Activated CD4-positive, alpha-beta T cell treated with anti-CD3 and anti-CD28 coated beads, Interleukin-2, amount 10 ng/mL, durations not matched to agents 7 days and 5 days (primary cell): ENCODE measurements around the gene ADAMTS6. TPM values are rescaled to one million over a fixed set of nuclear protein-coding genes. Genes with fewer than 3 reads are reported as not detected.

Experiments used
- CTCF ChIA-PET: fragments of 350-600 bp; sonication (Branson Sonifier 250); formaldehyde crosslinking; loops from one replicate; lab custom pipeline; 2021; ENCODE audit warnings: antibody characterized with exemption; lab: Charles Lee
- POLR2A ChIA-PET: fragments of 350-600 bp; sonication (Branson Sonifier 250); formaldehyde crosslinking; loops from one replicate; lab custom pipeline; 2021; ENCODE audit warnings: antibody characterized with exemption; lab: Charles Lee
- DNase-seq: peaks from one replicate; pipeline ENCODE4 v3.0.0-alpha.2; 2020
- H3K27ac Mint-ChIP-seq: one replicate; pipeline ENCODE4 v1.8.0; 2021; ENCODE audit warnings: mild to moderate bottlenecking, moderate library complexity, mixed read lengths
- H3K27me3 Mint-ChIP-seq: one replicate; pipeline ENCODE4 v1.8.0; 2021; ENCODE audit warnings: mixed read lengths
- H3K36me3 Mint-ChIP-seq: one replicate; pipeline ENCODE4 v1.8.0; 2021; ENCODE audit warnings: low read depth, mixed read lengths
- H3K4me1 Mint-ChIP-seq: one replicate; pipeline ENCODE4 v1.8.0; 2021; ENCODE audit warnings: mixed read lengths
- H3K4me3 Mint-ChIP-seq: one replicate; pipeline ENCODE4 v1.8.0; 2021; ENCODE audit warnings: mild to moderate bottlenecking, moderate library complexity, mixed read lengths
- H3K9me3 Mint-ChIP-seq: one replicate; pipeline ENCODE4 v1.8.0; 2021; ENCODE audit warnings: mixed read lengths
- total RNA-seq, 2 experiments: library from RNA; stranded (reverse); gene quantifications; one replicate each; pipeline ENCODE4 v1.2.3, GENCODE V29; 2021

Gene ADAMTS6
- total RNA-seq, 2 experiments from 2014 or later: 2.8 to 2.9 TPM

DNA sequence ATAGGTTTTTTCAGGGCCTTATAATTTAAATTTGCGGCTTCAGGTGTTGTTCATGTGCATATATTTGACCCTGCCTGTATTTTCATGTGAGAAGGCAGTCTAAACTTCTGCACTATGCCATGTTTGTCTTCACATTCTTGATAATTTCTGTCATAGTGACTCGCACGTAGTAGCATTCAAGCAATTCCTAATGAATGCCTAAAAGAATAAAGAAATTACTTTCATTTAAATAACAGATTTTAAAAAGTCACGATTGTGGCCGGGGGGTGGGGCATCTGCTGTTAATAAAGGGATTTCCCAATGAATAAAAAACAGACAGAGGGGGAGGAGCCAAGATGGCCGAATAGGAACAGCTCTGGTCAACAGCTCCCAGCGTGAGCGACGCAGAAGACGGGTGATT lies 318.0 kb downstream of the ADAMTS6 start:
- CTCF ChIA-PET: no interaction called here
- Mint-ChIP-seq H3K27me3 (peaks cover 6% of the 10 kb centered on the region), H3K9me3 (no peaks in the 10 kb centered on the region), H3K36me3 (no peaks in the 10 kb centered on the region), H3K4me3 (no peak overlapping the region), H3K4me1 (no peaks in the 10 kb centered on the region), H3K27ac (no peak overlapping the region)
- POLR2A ChIA-PET: no interaction called here
- DNase-seq: no peak

DNA sequence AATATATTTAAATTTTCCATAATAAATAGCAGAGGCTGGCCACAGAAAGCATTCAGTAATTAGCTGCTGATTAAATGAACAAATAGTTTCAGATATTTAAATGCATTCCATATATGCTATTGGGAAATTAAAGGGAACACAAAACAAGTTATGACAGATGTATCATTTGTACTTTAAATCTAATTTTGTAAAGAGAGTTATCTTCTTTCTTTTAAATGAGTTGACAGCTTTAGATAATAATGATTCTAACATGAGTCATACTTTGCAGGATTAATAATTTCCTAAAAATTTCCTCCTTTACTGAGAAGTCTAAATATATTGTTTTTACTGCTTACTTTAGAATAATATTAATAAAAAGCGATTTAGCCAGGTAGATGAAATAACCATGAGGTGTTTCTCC lies 320.1 kb downstream of the ADAMTS6 start:
- peaks cover 9% of the 10 kb centered on the region for H3K27me3 Mint-ChIP-seq
- ChIA-PET CTCF (no interaction called here), POLR2A (no interaction called here)
- no peaks in the 10 kb centered on the region for H3K4me1 Mint-ChIP-seq
- H3K27ac Mint-ChIP-seq: no peak overlapping the region
- H3K9me3 Mint-ChIP-seq: no peaks in the 10 kb centered on the region
- no peak for DNase-seq
- no peak overlapping the region for H3K4me3 Mint-ChIP-seq
- H3K36me3 Mint-ChIP-seq: no peaks in the 10 kb centered on the region

DNA sequence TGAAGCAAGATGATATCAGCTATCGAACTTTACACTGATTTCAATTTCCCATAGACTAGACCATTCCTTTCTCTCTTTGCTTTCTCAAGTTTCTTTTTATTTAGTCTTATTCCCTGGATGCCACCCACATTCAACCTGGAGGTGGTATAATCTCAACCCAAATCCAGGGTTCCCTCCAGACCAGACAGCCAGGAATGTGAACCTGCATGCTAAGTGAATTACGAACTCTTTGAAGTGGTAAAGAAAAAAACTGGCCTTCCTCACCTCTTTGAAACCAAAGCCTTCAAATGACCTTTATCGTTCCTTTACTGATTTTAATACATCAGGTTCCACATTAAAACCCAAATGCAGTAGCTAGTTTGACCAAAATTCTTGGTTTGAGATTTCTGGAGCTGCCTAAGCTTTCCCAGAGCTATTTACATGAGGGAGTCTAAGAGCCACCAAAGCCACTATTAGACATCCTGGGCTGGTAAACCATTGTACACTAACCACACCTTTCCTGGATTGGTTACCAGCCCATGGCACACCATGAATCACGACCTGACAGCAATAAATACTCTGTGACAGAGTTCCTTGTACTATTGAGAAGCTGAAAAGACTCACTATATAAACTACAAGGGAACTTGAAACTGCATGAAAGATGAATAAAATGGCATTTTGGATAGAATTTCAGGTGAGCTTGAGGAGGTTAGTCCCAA lies 323.7 kb downstream of the ADAMTS6 start:
- no peaks in the 10 kb centered on the region for H3K4me1 Mint-ChIP-seq

DNA sequence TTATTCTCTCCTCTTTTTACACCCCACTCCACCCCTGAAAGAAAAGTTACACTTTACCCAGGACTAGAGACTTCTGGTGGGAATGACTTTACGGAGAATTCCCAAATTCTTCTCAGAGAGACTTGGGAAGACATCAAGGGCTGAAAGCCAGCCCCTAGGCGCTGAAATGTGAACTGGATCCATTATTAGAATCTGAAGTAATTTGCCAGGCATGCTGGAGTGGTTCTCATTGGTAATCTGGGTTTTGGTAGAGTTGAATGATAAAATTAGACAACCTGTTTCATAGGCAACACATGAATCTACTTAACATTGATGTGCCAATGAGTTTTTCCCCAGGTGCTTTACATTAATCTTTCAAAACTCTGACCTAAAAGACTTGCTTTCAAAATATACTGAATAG lies 324.8 kb downstream of the ADAMTS6 start:
- no peak for DNase-seq
- Mint-ChIP-seq H3K36me3 (no peaks in the 10 kb centered on the region), H3K4me3 (no peak overlapping the region), H3K27ac (no peak overlapping the region), H3K4me1 (no peaks in the 10 kb centered on the region), H3K9me3 (no peaks in the 10 kb centered on the region), H3K27me3 (peaks cover 9% of the 10 kb centered on the region)
- ChIA-PET CTCF (no interaction called here), POLR2A (no interaction called here)

More for the DNA sequence above, 323.7 kb downstream of the ADAMTS6 start:
- no peaks in the 10 kb centered on the region for H3K9me3 Mint-ChIP-seq
- ChIA-PET CTCF (no interaction called here), POLR2A (no interaction called here)
- peaks cover 9% of the 10 kb centered on the region for H3K27me3 Mint-ChIP-seq
- DNase-seq: no peak
- H3K36me3 Mint-ChIP-seq: no peaks in the 10 kb centered on the region
- H3K27ac Mint-ChIP-seq: no peak overlapping the region
- no peak overlapping the region for H3K4me3 Mint-ChIP-seq

DNA sequence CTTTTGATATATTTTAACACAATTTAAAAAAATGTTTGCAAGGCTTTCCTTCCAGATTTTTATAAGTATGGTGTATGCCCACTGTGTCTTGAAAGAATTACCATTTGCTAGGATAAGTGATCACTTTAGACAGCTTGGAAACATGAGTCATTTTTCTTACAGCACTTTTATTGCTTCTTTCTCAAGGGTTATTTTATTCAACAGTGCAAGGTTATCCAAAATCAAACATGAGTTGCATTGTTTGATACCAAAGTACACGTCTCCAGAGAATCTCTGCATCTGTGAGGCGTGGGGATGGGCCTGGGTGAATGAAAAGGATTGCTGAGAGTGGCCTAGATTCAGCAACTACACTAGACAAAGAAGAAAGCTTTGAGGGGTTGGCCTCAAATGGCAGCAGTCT lies 329.6 kb downstream of the ADAMTS6 start:
- Mint-ChIP-seq H3K27ac (no peak overlapping the region), H3K4me3 (no peak overlapping the region), H3K9me3 (no peaks in the 10 kb centered on the region), H3K27me3 (no peaks in the 10 kb centered on the region), H3K36me3 (no peaks in the 10 kb centered on the region), H3K4me1 (no peaks in the 10 kb centered on the region)
- POLR2A ChIA-PET: no interaction called here
- CTCF ChIA-PET: no interaction called here
- DNase-seq: no peak

DNA sequence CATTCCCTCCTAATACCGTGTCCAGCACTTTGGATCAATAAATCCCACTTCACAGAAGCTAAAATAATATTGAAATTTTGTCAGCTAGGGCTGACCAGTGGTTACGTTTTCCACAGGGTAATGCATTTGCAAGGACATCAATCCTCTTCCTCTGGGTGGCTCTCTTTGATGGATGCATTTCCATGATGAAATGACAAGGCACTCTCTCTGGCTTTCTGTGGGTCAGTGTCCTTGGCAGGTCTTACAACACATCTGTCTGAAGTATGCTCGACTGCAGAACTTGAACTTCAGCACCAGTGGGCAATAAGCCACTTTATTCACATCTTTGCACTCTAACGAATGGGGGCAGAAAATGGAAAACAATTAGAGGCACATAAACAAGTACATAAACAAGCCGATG lies 330.1 kb downstream of the ADAMTS6 start:
- H3K36me3 Mint-ChIP-seq: no peaks in the 10 kb centered on the region
- no peak overlapping the region for H3K27ac Mint-ChIP-seq
- no peaks in the 10 kb centered on the region for H3K9me3 Mint-ChIP-seq
- POLR2A ChIA-PET: no interaction called here
- H3K4me3 Mint-ChIP-seq: no peak overlapping the region
- H3K27me3 Mint-ChIP-seq: no peaks in the 10 kb centered on the region
- H3K4me1 Mint-ChIP-seq: no peaks in the 10 kb centered on the region
- CTCF ChIA-PET: no interaction called here
- no peak for DNase-seq

DNA sequence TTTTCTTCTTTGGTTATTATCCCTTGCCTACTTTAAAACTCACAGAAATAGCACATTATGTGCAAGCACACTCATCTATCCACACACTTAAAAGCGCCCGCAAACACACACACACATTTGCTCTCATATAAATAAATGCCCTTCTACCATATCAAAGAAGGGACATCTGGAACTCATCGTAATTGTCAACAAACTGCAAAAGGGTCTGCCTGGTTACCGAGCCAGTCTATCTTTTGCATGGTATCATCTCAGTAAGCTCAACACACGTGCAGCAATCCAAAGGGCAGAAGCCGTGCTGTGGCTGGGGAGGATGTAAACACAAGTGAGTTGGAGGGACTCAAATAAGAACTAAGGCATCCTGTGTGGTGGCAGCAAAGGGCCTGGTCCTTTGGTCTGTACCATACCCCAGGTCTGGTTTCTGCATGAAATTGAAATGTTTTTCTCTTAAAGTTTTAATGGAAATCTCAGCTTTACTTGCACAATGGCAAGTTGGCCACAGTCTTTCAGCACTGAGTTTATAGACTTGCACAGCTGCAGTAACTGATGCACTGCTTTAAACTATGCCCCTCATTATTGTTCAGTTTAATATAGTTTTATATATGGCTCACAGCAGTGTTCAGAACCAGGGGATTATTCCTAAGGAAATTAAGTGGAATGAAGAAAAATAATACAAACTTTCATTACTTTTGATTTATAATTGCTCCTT lies 331.0 kb downstream of the ADAMTS6 start:
- H3K27ac Mint-ChIP-seq: no peak overlapping the region
- ChIA-PET CTCF (interaction anchor here (0.7 kb wide), 1 partner anchor 32 kb away, joined by 3 read pairs; no protein-coding TSS in a partner anchor), POLR2A (no interaction called here)
- no peaks in the 10 kb centered on the region for H3K36me3 Mint-ChIP-seq
- no peaks in the 10 kb centered on the region for H3K27me3 Mint-ChIP-seq
- H3K9me3 Mint-ChIP-seq: no peaks in the 10 kb centered on the region
- no peak overlapping the region for H3K4me3 Mint-ChIP-seq
- DNase-seq: no peak
- no peaks in the 10 kb centered on the region for H3K4me1 Mint-ChIP-seq

DNA sequence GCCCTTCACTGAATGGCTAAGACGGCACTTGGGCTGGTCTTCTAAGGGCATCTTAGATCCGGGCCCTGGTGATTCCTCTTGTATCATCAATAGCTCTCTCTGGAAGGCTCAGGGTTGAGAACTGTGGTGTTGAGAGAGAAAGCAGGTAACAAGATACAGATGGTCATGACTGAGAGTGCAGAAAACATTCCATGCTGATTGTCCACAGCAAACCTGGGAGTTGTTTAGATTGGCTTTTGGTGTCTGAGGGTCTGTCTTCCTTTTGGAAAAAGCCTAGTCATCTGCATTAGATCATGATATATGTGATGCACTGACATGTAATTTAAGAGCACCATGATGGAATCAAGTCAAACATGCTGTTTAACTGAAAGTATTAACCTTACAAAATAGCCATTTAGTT lies 331.9 kb downstream of the ADAMTS6 start:
- no peaks in the 10 kb centered on the region for H3K9me3 Mint-ChIP-seq
- no peak overlapping the region for H3K4me3 Mint-ChIP-seq
- ChIA-PET POLR2A (no interaction called here), CTCF (no interaction called here)
- DNase-seq: no peak
- no peaks in the 10 kb centered on the region for H3K4me1 Mint-ChIP-seq
- H3K36me3 Mint-ChIP-seq: no peaks in the 10 kb centered on the region
- no peaks in the 10 kb centered on the region for H3K27me3 Mint-ChIP-seq
- H3K27ac Mint-ChIP-seq: no peak overlapping the region

DNA sequence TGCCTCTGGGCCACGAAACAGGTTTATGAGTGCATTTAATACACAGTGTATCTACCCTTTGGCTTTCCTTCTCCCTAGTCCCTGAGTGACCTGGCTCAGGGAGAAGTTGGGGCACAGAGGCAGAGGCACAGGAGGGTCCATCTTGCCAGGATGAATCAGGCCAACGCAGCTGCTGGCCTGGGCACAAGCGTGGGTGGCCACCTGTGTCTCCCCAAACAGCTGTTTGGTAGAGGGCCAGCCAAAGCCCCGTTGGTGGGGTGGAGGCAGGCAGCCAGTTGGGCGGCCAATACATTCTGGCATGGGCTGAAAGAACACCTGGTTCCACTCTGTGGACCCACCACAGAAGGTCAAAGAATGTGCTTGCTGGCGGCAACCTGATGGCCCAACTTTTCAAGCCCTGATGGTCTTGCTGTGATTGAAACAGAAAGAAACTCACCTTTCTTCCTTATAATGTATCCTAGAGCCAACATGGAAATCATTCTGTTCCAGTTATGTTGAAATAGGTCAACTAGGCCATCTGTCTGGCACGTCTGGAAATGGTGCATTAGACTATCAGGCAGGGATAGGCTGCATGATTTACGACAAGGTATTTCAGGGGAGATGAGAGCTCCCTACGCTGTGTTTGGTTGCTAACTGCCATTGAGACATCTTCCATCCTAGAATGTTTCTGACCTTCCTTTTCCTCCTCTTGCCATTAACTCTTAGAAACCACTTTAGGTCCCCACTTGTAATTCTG lies 337.4 kb downstream of the ADAMTS6 start:
- no peak for DNase-seq
- no peaks in the 10 kb centered on the region for H3K36me3 Mint-ChIP-seq
- POLR2A ChIA-PET: no interaction called here
- no peak overlapping the region for H3K4me3 Mint-ChIP-seq
- no peak overlapping the region for H3K27ac Mint-ChIP-seq
- no peaks in the 10 kb centered on the region for H3K4me1 Mint-ChIP-seq
- CTCF ChIA-PET: no interaction called here
- peaks cover 4% of the 10 kb centered on the region for H3K27me3 Mint-ChIP-seq
- H3K9me3 Mint-ChIP-seq: no peaks in the 10 kb centered on the region

DNA sequence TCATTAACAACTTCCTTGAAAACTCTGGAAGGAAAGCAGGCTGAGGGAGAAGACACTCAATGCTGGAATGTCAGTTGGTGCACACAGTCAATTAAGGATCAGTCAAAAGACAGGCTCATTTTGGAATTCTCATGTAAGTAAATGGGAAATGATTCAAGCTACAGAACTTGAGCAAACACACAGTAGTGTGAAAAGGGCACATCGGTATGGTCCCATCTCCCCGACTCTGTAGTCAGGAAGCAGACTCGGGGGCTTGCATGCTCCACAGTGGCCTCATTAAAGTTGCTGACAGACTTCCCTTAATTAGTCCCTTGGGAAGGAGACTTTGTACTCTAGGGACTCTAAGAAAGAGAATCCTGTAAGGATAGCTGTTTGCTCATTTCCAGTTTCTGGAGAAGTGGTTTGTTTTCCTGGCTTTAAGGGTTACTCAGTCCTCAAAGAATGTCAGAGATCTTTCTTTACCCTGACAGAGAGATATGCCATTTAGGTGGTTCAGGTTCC lies 339.2 kb downstream of the ADAMTS6 start:
- H3K4me1 Mint-ChIP-seq: no peaks in the 10 kb centered on the region
- H3K27me3 Mint-ChIP-seq: peaks cover 6% of the 10 kb centered on the region
- H3K4me3 Mint-ChIP-seq: no peak overlapping the region
- no peak for DNase-seq
- H3K36me3 Mint-ChIP-seq: no peaks in the 10 kb centered on the region
- no peaks in the 10 kb centered on the region for H3K9me3 Mint-ChIP-seq
- H3K27ac Mint-ChIP-seq: no peak overlapping the region
- ChIA-PET CTCF (interaction anchor here (0.8 kb wide), 1 partner anchor 28 kb away, joined by 4 read pairs; no protein-coding TSS in a partner anchor), POLR2A (no interaction called here)

DNA sequence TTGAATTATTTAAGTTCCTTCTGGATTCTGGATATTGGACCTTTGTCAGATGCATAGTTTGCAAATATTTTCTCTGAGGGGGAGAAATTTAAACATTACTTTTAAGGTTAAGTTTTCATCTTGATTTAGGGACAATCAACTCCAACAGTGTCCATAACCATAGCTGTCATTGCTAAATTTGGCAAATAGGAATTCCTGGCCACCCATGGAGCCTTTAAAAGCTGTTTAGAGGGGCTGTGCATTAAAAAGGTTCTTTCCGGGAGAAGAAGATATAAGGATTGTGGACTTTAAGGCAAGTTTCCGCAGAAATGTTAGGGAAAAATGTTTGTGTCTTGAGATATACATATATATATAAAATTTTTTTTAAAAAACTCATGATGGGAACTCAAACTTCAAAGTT lies 339.7 kb downstream of the ADAMTS6 start:
- POLR2A ChIA-PET: no interaction called here
- Mint-ChIP-seq H3K4me1 (no peaks in the 10 kb centered on the region), H3K36me3 (no peaks in the 10 kb centered on the region), H3K9me3 (no peaks in the 10 kb centered on the region), H3K4me3 (no peak overlapping the region), H3K27me3 (peaks cover 6% of the 10 kb centered on the region), H3K27ac (no peak overlapping the region)
- CTCF ChIA-PET: no interaction called here
- DNase-seq: no peak

DNA sequence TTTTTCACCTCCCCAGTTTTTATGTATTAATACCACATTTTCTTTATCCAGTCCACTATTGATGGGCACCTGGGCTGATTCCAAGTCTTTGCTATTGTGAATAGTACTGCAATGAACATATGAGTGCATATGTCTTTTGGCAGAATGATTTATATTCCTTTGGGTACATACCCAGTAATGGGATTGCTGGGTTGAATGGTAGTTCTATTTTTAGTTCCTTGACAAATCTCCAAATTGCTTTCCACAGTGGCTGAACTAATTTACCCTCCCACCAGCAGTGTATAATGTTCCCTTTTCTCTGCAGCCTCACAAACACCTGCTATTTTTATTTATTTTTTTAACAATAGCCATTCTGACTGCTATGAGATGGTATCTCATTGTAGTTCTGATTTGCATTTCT lies 340.2 kb downstream of the ADAMTS6 start:
- H3K27ac Mint-ChIP-seq: no peak overlapping the region
- CTCF ChIA-PET: no interaction called here
- H3K4me1 Mint-ChIP-seq: no peaks in the 10 kb centered on the region

DNA sequence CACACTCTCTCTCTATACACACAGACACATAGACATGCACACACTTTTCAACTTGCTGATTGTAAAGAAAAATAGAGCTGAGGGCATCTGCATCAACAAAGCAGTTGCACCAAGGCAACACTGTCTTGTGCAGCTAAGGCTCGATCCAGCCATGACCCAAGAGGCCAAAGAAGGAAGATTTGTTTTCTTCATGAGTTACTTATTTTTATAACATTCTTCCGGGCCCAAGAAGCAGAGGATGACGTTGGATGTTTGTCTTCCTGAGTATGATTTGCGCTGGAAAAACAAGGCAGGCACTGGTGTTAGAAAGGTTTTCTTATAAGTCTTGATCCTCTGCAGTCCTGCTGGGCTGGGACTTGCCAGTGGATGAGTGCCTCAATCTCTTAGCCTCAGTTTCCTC lies 344.1 kb downstream of the ADAMTS6 start:
- H3K27me3 Mint-ChIP-seq: peaks cover 2% of the 10 kb centered on the region
- ChIA-PET CTCF (no interaction called here), POLR2A (no interaction called here)
- no peak for DNase-seq
- H3K4me1 Mint-ChIP-seq: no peaks in the 10 kb centered on the region
- H3K9me3 Mint-ChIP-seq: no peaks in the 10 kb centered on the region
- no peak overlapping the region for H3K27ac Mint-ChIP-seq
- no peak overlapping the region for H3K4me3 Mint-ChIP-seq
- no peaks in the 10 kb centered on the region for H3K36me3 Mint-ChIP-seq

More for the DNA sequence above, 340.2 kb downstream of the ADAMTS6 start:
- POLR2A ChIA-PET: no interaction called here
- Mint-ChIP-seq H3K36me3 (no peaks in the 10 kb centered on the region), H3K27me3 (peaks cover 6% of the 10 kb centered on the region), H3K9me3 (no peaks in the 10 kb centered on the region), H3K4me3 (no peak overlapping the region)
- no peak for DNase-seq
